HG03575 (cell line): ENCODE results near the gene DNAJC10.
"Not testable (repeated sequence)": the region's sequence is repeated elsewhere in the genome, so short reads cannot be mapped to it uniquely, and the experiment has no call there.

Source experiments
- ATAC-seq: cut with Tn5 transposase; IDR thresholded peaks from one replicate; pipeline ENCODE4 v1.9.1; 2021; ENCODE audit not compliant: unreplicated experiment, insufficient number of reproducible peaks, low FRiP score; ENCODE audit errors: extremely low read depth

DNAJC10 gene

GRCh38 chr2:182779323-182779722 is 63.3 kb downstream of the DNAJC10 start:
- ATAC-seq, result no peak

- not testable (repeated sequence) for ATAC-seq
These were observed 65.0 kb downstream of the DNAJC10 start for GRCh38 chr2:182781099-182781498.

DNA sequence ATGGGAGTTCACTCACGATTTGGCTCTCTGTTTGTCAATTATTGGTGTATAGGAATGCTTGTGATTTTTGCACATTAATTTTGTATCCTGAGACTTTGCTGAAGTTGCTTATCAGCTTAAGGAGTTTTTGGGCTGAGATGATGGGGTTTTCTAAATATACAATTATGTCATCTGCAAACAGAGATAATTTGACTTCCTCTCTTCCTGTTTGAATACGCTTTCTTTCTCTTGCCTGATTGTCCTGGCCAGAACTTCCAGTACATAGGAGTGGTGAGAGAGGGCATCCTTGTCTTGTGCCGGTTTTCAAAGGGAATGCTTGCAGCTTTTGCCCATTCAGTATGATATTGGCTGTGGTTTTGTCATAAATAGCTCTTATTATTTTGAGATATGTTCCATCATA is 66.6 kb downstream of the DNAJC10 start:
- ATAC-seq, result not testable (repeated sequence)

- ATAC-seq, result no peak
These were observed 68.1 kb downstream of the DNAJC10 start for GRCh38 chr2:182784058-182784706.

DNA sequence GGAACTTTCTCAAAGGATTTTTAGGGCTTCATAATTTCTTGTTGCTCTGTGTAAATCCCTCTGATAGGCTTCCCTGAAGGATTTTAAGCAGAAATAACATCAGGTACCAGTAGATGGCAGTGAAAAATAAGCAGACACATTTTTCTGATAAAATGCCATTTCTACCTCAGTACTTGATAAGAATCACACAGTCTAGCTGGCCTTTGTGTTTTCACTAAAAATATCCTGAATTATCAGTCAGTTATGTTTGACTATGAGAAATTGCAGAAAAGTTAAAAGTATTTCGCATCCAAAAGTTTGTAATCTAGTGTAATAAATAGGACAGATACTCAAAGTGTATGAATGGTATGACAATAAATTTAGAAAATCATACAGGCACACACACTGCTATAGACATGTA is 68.7 kb downstream of the DNAJC10 start:
- ATAC-seq, result no peak

- ATAC-seq, result no peak
These were observed 76.4 kb downstream of the DNAJC10 start for GRCh38 chr2:182792441-182792840.

DNA sequence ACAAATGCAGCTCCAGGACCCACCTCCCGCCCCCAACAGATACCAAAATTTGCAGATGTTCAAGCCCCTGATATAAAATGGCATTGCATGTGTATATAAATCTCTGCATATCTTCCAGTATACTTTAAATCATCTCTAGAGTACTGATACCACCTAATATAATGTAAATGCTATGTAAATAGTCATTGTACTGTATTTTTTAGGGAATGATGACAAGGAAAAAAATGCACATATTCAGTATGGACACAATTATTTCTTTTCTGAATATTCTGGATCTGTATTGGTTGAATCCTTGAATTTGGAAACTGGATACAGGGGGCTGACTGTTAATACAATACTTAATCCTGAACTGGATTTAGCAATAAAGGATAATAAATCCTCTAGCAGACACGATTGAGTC is 82.7 kb downstream of the DNAJC10 start:
- ATAC-seq, result no peak

GRCh38 chr2:182804128-182804527 is 88.1 kb downstream of the DNAJC10 start:
- ATAC-seq, result no peak

GRCh38 chr2:182807319-182807718 is 91.3 kb downstream of the DNAJC10 start:
- no peak for ATAC-seq

GRCh38 chr2:182810087-182810486 is 94.0 kb downstream of the DNAJC10 start:
- no peak for ATAC-seq

DNA sequence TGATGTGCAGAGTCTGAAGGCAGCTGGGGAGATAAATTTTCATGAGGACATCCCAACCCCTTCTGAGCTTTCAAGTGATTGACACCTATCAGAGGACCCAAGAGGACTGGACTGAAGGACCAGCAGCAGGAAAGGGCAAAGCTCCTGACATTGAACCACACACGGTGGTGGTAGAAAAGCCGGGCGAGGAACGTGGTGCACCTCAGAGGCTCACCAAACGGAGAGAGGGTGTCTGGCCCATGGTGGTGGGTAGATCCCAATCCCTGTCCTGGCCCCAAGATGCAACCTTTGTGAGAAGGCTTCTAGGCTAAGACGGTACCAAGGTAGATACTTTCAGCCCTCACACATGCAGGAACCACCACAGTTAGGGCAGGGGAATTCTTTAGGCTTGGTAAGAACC is 98.3 kb downstream of the DNAJC10 start:
- no peak for ATAC-seq

GRCh38 chr2:182814804-182815203 is 98.7 kb downstream of the DNAJC10 start:
- ATAC-seq, result no peak

- ATAC-seq, result no peak
These were observed 100.8 kb downstream of the DNAJC10 start for GRCh38 chr2:182816866-182817265.

DNA sequence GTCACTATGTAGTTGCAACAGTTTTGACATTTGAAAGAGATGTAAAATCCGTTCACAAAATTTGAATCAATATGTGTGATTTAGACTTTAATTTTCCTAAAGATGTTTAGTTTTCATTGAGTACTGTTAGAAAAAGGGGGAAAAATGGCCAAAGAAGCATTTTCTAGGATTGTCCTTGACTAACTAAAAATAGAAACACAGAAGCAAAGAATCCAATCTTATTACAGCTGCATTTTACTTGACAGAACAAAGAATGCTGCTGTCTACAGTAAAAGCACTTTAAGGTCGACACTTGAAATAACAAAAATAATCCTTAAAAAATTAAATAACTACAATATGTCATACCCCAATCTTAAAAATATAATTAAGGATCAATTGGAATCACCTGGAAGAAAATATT is 101.5 kb downstream of the DNAJC10 start:
- ATAC-seq, result no peak

DNA sequence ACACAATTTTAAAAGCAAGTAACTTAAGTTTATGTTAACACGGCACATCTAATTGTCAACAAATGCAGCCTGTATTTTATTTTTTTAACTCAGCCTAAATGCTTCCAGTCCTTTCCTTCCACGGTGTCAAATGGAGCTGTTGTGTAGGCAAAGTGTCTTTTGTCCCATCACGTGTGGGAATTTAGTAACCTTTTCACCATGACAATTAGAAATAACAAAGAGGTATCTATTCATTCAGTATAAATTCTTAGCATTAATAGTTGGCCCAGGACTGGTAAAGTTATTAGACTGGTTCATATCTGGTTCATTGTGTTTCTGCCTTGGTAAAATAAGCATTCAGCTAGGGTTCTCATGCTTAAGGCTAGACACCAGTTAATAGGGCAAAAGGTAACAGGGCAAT is 102.4 kb downstream of the DNAJC10 start:
- no peak for ATAC-seq

DNA sequence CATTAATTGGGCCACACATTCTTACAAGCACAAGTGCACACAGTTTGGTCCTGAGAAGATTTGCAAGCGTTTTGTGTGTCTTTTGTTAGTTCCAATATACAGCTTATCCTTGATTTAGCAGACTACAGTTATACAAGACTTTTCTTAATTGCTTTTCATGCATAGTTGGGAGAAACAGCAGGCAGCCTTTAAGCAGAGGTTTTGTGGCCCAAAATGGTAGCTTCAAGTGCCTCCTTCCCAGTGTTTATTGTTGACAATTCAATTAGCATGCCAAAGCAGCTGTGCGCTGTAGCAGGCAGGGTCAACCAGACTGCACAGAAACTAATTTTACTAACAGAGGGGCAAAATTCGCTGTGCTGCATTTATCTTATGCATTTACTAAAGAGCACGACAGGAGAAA is 102.9 kb downstream of the DNAJC10 start:
- no peak for ATAC-seq

DNA sequence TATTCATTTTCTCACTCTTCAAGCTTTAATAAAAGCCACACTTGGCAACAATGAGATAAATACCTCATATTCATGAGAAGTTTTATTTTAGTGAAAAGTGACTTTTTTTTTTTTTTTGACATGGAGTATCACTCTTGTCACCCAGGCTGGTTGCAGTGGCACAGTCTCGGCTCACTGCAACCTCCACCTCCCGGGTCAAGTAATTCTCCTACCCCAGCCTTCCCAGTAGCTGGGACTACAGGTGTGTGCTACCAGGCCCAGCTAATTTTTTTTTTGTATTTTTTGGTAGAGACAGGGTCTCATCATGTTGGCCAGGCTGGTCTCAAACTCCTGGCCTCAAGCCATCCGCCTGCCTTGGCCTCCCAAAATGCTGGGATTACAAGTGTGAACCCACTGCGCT is 103.4 kb downstream of the DNAJC10 start:
- ATAC-seq, result no peak

- ATAC-seq, result no peak
These were observed 105.1 kb downstream of the DNAJC10 start for GRCh38 chr2:182821182-182821581.

DNA sequence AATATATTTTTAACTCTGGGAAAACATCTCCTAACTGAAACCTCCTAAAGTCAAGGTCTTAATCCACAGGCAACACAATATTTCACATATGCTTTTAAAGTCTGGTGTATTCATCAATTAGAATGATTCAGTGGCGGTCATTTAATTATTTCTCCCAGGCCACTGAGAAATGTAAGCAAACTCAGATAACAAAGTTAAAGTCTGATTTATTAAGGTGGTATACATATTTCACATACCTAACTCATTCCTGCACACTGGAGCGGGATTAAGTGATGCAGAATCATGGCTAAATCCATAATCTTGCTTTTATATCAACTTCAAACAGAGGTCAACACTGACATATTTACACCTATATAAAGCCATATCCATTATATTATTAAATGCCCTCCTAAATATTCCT is 106.7 kb downstream of the DNAJC10 start:
- ATAC-seq, result no peak

- ATAC-seq, result no peak
These were observed 108.2 kb downstream of the DNAJC10 start for GRCh38 chr2:182824056-182824766.

DNA sequence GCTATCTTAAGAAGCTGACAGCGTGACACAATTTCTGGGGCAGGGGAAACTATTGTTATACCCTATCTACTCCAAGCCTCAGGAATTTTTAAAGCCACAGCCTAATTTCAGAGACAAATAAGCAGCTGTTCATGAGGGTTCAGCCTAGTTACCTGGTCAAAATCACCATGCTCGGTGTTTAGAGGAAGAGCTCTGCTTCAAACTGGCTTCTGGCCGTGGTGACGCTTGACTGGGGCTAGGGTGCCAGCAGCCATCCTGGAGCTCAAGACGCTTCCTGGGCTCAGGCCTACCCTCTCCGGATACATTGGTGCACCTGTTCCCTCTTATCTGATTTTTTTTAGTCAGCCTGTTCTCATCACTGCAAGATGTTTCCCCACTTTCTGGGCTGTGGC is 108.7 kb downstream of the DNAJC10 start:
- no peak for ATAC-seq
